Aortic smooth muscle cell (primary cell): Measurements from ENCODE around the gene ZDHHC11. TPM values are rescaled to one million over a fixed set of nuclear protein-coding genes. Genes with fewer than 3 reads are reported as not detected.

Experiments used
- total RNA-seq: library from RNA; depleted of rRNA; stranded (reverse); fragments of >200 nt; gene quantifications from 2 replicates; pipeline ENCODE4 v1.2.3, GENCODE V29; 2014

ZDHHC11 gene
- 5.3 and 5.9 TPM in 2 replicates for total RNA-seq

GRCh38 chr5:850511-851006 lies at the start of gene ZDHHC11:
Gene ZDHHC11, minus strand, starts transcription at chr5:850986. Its CDS starts 384 bp downstream, at chr5:850602.

GRCh38 chr5:892394-893136 lies 41.8 kb upstream of the ZDHHC11 start, which contains the start of the genes BRD9 and TRIP13:
Gene BRD9, minus strand, starts transcription at chr5:892801. Its CDS starts 144 bp downstream, at chr5:892657.
Gene TRIP13, plus strand, starts transcription at chr5:892884. Its CDS starts 115 bp downstream, at chr5:892999.

GRCh38 chr5:784428-785177 lies 66.2 kb downstream of the ZDHHC11 start, which contains the start of gene ZDHHC11B:
Gene ZDHHC11B, minus strand, starts transcription at chr5:784729. Its CDS starts 17,810 bp downstream, at chr5:766919.

Other genes starting within 250 kb of the ZDHHC11 start
- 1.3 and 2.0 TPM in 2 replicates for gene CEP72, start 238.6 kb downstream of the ZDHHC11 start, total RNA-seq
- gene TPPP, start 157.6 kb downstream of the ZDHHC11 start, total RNA-seq = 0.93 and 1.1 TPM in 2 replicates
- gene ZDHHC11B, start 66.3 kb downstream of the ZDHHC11 start, total RNA-seq = 0.26 TPM in 1 of 2 replicates, not detected in the other
- 36.7 and 44.0 TPM in 2 replicates for gene BRD9, start 41.8 kb upstream of the ZDHHC11 start, total RNA-seq
- gene TRIP13, start 41.9 kb upstream of the ZDHHC11 start, total RNA-seq = 14.2 and 26.2 TPM in 2 replicates
- gene NKD2, start 157.8 kb upstream of the ZDHHC11 start, total RNA-seq = 0.13 and 3.7 TPM in 2 replicates